Midbrain (tissue), 1 donor: ENCODE data around the gene MED19.
A peak's percentile ranks its signal among the peaks of the same experiment; 100 is the strongest.
"Not testable (repeated sequence)": the region's sequence is repeated elsewhere in the genome, so short reads cannot be mapped to it uniquely, and the experiment has no call there.

Source experiments
- DNase-seq: peaks from one replicate; lab custom pipeline; 2025; lab: John Stamatoyannopoulos, UW

The MED19 gene, protein sequence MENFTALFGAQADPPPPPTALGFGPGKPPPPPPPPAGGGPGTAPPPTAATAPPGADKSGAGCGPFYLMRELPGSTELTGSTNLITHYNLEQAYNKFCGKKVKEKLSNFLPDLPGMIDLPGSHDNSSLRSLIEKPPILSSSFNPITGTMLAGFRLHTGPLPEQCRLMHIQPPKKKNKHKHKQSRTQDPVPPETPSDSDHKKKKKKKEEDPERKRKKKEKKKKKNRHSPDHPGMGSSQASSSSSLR

DNA sequence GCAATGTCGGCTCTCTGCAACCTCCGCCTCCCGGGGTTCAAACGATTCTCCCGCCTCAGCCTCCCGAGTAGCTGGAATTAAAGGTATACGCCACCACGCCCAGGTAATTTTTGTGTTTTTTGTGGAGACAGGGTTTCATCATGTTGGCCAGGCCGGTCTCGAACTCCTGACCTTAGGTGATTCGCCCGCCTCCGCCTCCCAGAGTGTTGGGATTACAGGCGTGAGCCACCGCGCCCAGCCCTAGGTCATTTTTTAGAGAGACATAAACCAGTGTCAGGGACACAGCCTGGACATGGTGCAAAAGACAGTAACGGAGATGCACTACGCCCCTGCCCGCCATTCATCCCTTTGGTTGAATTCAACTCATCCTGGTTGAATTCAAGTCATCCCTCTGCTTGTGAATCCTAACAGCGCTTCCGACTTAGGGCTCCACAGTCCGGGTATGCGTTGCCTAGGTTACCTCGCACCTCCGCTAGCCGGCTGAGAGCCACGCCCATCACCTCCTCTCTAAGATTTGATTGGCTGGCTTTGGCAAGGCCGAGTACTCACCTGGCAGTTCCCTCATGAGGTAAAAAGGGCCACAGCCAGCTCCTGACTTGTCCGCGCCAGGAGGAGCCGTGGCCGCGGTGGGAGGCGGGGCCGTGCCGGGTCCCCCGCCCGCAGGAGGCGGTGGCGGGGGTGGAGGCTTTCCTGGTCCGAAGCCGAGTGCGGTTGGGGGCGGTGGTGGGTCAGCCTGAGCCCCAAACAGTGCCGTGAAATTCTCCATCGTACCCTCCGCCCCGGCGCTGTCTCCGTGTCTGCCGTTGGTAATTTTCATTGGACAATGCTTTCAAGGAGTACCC lies at the start of gene MED19:
Gene MED19 (minus strand): TSS at position 802 of the 842 bp plus-strand sequence. CDS start 36 bp downstream, at position 766.
- DNase-seq, result peak; percentile 87

DNA sequence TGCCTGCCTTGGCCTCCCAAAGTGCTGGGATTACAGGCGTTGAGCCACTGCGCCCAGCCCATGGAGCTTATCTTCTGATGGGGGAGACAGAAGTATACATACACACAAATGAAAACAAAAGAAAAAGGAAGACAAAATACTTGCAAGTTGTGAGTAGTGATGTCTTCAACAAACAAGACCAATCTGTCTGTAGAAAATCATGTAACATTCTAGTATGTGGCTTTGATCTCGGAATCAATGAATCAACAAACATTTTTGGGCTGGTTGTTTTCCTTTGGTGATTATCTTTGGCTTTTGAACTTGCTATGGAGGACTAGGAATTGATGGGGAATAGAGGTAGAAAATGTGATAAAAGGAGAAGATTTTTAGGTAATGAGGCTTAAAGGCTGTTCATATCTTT lies 46.2 kb upstream of the MED19 start:
- DNase-seq, result no peak

DNA sequence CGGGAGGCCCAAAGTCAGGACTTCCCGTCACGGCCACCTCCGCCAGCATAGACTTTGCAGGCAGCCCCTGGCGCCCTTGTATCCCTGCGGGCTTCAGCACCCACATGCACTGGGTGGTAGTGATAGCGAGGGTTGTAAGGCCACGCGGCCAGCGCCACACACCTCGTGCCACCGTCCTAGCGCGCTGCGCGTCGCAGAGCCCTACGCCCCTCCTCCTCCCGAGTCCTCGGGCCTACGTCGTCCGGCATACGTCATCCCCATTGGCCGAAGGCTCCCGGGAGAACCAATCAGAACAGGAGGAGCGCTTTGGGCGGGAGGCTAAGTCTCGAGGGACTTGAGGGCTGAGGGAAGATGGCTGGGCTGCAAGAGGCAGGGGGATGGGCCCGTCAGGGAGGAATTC lies 40.9 kb upstream of the MED19 start:
- DNase-seq, result no peak

DNA sequence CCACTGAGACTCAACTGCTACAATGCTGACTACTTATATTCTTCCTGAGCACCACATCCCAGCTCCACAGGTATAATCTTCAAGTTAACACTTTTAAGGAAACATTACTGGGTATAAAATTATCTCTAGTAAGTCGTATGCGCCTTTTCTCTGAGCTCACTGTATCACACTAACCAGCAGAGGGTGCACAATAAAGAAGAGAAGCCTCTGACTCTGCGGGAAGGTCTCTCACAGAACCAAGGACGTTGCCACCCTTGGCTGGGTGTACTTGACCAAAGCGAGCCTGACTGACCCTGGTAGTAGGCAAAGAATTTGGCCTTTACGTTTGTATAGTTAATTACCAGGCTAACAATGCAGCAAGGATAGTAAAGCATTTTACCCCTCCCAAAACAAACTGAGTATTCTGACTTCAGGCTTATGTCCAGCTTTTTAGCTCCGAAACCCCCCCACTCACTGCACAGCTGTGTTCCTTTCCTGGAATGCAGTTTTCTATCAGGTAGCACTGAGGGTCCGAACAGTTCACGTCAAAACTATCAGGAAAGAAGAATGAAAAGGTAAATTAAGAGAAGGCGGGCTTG lies 39.8 kb upstream of the MED19 start, which contains the start of gene BTBD18:
Gene BTBD18 (minus strand): TSS at position 144 of the 578 bp plus-strand sequence. CDS start 631 bp downstream, outside the sequence.
- DNase-seq, result peak; percentile 22

DNA sequence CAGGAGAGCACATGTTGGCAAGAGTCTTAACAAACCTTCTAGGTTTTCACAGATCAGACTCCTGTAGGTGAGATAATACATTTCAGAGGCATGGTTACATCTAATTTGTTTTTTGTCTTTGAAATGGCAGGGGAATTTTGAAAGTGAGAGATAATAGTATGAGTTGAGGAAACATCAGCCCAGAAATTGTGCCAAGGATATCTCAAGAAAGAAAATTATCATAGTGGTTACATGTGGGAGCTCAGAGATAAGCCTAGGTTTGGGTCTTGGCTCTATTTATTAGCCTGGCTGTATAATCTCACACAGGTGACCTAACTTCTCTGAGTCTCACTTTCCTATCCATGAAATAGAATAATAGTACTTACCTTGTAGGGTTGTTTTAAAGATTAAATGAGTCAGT lies 39.2 kb upstream of the MED19 start:
- no peak for DNase-seq

DNA sequence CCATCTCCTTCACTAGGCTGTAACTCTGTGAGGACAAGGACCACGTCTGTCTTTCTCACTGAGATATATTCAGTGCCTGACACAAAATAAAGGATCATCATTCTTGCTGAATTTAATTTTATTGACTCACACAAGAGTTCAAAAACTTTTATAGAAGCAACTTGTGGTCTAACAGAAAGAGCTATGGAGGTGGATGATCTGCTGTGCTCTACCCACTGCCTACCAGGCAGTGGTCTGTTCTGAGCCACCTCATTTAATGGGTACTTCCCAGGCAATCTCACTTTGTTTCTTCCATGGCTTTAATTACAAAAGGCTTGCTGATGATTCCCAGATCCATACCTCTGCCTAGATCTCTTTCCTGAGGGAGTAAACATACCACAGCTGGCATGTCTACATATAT lies 34.9 kb upstream of the MED19 start:
- DNase-seq, result no peak

DNA sequence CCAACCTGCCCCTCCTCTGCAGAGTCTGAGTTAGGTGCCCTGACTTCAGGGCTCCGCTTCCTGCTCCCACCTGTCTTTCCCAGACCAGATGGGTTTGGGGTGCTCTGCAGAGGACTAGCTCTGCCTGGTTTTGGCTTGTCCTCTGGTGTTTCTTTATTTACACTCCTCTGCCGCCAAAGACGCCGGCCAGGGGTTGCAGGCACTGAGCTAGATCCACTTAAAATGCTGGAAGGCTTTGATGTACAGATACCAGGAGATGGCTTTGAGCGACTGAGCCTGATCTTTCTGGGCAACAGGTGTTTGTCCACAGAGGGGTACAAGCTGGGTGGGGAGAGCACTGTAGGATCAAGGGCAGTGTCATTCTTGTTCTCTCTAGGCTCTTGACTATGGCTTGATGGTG lies 33.2 kb upstream of the MED19 start:
- DNase-seq, result no peak

DNA sequence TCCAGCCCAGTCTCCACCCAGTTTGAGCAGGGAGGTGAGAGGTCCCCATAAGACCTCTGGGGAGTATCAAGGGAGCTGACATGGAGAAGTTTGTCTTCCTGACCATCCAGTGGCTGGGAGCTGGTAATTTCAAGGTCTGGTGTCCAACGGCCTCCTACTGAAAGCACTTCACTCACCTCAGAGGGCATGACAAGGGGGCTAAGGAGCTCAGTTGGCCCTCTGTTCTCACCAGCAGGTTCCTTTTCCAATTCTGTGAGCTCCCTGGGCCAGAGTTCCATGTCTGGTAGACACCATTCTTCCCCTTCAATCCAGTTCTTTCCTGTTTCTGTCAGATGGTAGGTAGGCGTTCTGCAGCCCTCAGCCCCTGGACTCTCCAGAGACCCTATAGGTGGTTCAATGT lies 32.3 kb upstream of the MED19 start:
- no peak for DNase-seq

DNA sequence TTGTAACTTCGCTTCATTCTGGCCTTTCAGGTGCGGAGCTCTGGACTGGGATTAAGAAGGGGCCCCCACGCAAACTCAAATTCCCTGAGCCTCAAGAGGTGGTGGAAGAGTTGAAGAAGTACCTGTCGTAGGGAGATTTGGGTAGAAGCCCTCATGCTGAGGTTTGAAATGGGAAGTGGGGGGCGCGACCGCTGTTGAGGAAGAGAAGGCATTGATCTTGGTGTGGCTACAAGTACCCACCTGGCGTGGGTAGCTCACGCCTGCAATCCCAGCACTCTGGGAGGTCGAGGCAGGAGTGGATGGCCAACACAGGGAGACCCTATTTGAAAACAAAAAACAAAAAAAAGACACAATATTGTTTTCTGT lies 30.1 kb upstream of the MED19 start:
- no peak for DNase-seq

DNA sequence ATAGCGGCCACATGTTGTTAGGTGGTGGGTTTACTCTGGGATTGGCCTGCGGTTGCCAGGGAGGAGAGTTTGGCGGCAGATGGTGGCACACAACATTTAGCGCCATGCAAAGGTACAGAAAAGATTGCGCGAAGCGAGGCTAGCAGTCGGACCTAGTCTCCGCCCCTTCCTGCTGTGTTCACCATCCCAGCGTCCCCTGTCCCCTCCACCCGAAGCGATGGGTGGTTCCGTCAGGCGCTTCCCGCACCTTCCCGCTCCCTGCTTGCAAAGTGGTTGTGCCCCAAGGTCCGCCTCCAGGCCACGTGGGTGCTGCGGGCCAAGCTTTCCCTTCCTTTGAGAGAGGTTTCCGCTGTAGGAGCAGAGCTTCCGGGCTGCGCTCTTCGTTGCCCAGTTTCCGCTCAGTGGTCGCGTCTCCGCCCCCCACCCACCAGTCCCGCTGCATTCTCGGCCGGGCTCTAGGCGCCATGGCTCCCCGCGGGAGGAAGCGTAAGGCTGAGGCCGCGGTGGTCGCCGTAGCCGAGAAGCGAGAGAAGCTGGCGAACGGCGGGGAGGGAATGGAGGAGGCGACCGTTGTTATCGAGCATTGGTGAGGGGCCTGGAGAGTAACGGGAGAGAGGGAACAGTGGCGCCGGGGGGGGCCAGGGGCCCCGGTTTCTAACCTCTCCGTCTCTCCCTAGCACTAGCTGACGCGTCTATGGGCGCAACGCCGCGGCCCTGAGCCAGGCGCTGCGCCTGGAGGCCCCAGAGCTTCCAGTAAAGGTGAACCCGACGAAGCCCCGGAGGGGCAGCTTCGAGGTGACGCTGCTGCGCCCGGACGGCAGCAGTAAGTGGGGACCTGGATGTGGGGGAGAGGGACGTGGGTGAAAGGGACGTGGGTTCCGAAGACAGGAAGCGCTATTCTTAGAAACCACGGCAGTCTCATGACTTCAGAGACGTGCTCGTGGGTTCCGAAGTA lies 29.4 kb upstream of the MED19 start, which contains the start of gene SELENOH:
Gene SELENOH (plus strand): TSS at position 360 of the 955 bp plus-strand sequence. CDS start 105 bp downstream, at position 465.
- peak; percentile 93 for DNase-seq

DNA sequence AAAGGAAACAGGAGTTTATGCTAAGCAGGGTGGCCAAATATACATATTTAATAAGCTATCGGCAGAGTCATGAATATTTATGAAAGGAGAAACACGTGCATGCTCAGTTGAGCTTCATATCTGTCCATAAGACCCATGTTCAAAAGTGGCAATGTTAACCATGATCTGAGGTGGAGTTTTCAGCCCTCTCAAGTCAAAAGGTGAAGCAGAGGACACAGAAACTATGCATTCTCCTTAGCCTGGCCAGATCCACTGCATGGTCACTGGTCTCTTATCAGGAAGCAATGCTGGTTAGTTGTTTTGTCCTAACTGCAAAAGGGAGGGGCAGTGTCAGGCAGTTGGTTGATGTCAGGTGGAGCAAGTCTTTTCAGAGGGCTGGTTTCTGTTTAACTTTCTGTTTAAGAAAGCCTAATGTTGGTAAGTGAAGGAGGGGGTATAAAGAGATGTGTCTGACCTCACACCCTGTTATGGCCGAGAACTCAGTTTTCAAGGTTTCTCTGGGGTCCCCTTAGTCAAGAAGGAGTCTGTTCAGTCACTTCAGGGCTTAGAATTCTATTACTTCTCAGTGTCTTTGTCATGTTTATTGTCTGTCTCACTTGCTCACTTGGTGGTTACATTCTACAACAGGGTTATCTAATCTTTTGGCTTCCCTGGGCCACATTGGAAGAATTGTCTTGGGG lies 23.7 kb upstream of the MED19 start:
- DNase-seq, result no peak

DNA sequence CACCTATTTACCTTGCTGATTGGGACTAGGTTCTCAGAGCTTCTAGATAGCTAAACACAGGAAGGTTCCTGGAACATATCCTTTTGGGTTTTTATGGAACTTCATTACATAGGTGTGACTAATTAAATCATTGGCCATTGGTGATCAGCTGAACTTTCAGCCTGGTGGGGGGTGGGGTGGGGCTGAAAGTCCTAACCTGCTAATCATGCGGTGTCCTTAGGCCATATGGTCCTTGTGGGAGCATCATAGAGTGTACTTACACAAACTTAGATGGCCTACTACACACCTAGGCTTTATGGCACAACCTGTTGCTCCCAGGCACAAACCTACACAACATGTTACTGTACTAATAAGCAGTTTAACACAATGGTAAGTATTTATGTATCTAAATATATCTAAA lies 20.6 kb upstream of the MED19 start:
- no peak for DNase-seq

DNA sequence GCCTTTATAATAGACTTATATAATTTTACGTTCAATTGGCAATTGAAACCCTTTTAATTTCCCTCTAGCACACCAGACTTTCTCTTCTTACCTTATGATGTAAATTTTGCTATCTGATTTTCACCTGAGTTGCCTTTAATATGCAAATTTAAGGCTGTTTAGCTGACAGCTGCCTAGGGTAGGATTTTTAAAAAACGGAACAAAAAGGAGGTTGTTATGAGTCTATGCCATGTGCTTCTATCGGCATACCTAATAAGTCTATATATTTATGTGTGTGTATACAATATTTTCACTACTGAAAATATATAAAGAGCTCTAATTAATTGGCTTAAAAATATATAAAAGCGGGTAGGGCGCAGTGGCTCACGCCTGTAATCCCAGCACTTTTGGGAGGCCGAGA lies 17.5 kb upstream of the MED19 start:
- no peak for DNase-seq

DNA sequence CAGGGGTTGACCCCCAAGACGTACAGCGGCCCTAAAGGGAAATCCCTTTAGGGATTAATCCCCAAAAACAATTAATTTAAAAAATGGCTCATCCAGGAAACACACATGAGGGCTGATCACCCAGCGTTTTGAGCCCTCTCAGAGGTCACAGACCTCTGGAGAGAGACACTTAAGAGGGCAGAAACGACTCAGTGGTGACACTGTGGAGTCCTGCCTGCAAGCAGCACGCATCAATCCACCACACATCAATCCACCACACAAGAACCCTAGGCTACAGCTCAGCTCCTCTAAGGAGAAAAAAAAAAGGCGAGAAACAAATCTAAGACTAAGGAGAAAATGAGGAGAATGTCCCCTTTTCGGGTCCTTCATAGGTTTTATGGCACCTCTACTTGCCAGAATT lies 16.8 kb upstream of the MED19 start:
- DNase-seq, result no peak

DNA sequence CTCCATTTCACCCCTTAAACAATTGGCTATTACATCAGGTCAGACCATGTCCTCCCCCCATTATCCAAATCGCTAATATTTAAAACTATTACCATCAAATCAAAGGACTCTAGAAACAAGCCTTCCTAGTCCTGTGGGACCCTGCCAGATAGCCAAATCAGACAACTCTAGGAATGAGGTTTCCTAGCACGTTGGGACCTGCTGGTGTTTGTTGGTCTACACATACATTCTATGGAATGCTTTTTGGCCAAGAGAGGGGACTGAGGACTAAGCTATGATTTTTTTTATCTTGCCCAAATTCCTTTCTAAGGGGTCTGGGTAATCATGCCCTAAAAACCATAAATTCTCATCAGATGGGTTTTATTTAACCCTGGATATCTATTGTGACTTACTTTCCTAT lies 15.2 kb upstream of the MED19 start:
- no peak for DNase-seq

DNA sequence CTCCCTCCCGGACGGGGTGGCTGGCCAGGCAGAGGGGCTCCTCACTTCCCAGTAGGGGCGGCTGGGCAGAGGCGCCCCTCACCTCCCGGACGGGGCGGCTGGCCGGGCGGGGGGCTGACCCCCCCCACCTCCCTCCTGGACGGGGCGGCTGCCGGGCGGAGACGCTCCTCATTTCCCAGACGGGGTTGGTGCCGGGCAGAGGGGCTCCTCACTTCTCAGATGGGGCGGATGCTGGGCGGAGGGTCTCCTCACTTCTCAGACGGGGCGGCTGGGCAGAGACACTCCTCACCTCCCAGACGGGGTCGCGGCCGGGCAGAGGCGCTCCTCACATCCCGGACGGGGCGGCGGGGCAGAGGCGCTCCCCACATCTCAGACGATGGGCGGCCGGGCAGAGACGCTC lies 4.7 kb upstream of the MED19 start:
- DNase-seq, result not testable (repeated sequence)

DNA sequence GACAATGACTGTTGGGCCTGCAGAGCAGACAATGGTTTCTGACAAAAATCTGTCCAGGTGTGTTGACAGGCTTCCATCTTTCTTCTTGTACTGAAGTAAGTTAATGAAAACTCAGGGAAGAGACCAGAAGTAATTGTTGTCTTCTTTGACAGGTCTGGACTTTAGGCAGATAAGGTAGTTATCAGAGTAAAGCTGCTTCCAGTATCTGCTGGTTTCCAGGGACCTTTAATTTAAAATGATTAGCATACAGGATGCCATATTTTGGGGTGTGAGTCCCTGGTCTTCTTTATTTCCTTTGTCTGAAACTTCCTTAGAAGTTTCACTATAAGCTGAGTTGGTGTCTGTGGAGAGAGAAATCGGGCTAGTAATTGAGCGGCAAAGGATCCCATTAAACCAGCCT lies 1.8 kb upstream of the MED19 start:
- DNase-seq, result no peak

DNA sequence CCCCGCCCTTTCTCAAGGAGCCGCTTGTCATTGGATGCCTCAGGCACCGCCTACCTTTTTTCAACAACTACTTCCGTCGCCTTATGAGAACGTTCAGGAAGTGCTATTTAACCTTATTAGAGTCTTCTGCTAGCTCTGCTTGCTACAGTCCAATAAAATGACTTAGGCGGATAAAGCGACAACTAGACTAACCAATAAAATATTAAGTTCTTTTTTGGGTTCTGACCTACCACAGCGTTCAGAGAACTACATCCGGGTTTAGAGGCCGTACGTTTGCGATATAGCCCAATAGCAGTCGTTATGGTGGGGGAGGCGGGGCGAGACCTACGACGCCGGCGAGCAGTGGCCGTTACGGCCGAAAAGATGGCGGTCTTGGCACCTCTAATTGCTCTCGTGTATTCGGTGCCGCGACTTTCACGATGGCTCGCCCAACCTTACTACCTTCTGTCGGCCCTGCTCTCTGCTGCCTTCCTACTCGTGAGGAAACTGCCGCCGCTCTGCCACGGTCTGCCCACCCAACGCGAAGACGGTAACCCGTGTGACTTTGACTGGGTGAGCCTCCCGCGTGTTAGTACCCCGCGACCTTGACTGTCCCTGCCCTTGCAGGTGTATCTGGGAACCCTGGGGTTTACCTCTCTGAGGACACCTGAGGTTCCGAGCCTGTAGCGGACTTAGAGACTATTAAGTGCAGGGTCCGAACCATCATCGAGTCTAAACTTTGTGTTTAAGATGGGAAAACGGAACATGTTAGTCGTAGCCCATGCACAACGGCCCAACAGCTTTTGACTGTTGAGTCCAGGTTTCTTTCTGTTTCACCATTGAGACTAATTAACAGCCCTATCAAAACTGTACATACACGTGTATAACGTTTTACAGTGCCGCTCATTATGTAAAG lies 488 bp upstream of the MED19 start, which contains the start of gene TMX2:
Gene TMX2 (plus strand): TSS at position 338 of the 895 bp plus-strand sequence. CDS start 26 bp downstream, at position 364.
- peak; percentile 99 for DNase-seq

DNA sequence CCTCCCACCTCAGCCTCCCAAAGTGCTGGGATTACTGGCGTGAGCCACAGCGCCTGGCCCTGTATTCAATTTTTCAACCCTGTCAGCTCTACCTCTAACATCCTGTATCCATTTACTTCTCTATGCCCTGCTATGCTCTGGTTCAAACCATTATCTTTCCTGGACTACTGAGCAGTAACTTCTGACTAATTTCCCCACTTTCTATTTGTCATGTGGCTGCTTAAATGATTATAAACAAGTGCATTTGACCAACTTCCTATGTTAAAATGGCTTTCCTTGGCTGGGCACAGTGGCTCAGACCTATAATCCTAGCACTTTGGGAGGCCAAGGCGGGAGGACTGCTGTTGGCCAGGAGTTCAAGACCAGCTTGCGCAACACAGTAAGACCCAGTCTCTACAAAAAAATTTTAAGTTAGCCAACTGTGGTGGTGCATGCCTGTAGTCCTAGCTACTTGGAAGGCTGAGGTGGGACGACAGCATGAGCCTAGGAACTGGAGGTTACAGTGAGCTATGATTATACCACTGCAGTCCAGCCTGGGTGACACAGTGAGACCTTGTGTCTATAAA lies 2.1 kb downstream of the MED19 start:
- DNase-seq, result no peak

DNA sequence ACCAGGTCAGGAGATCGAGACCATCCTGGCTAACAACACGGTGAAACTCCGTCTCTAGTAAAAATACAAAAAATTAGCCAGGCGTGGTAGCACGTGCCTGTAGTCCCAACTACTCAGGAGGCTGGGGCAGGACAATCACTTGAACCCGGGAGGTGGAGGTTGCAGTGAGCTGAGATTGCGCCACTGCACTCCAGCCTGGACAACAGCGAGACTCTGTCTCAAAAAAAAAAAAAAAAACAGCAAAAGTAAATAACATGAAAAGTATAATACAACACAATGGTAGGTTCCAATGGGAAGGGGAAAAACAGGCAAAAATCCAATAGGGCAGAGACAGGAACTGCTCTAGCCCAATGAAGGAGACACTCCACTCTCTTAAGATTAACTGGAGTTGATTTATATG lies 6.6 kb downstream of the MED19 start:
- not testable (repeated sequence) for DNase-seq
